HG03439 (cell line): ENCODE measurements around the gene PLA2G15.
A peak's percentile ranks its signal among the peaks of the same experiment; 100 is the strongest.

Source experiments
- ATAC-seq: cut with Tn5 transposase; IDR thresholded peaks from one replicate; pipeline ENCODE4 v1.9.1; 2021; ENCODE audit warnings: mild to moderate bottlenecking, moderate library complexity; ENCODE audit not compliant: unreplicated experiment

PLA2G15 gene

DNA sequence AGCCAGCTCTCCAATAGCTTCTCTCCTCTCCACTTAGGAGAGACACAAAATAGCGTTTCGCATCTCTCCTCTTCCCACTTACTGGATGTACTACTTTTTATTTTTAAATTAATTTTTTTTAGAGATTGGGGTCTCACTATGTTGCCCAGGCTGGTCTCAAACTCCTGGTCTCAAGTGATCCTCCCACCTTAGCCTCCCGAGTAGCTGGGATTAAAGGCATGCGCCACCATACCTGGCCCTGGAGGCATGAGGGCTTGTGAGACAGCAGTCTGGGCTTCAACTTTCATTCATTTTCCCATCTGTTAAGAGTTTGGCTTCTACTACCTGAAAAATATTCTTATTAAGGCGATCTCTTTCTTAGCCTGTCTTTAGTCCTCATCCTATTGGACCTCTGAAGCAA is 47.3 kb downstream of the PLA2G15 start:
- no peak for ATAC-seq

DNA sequence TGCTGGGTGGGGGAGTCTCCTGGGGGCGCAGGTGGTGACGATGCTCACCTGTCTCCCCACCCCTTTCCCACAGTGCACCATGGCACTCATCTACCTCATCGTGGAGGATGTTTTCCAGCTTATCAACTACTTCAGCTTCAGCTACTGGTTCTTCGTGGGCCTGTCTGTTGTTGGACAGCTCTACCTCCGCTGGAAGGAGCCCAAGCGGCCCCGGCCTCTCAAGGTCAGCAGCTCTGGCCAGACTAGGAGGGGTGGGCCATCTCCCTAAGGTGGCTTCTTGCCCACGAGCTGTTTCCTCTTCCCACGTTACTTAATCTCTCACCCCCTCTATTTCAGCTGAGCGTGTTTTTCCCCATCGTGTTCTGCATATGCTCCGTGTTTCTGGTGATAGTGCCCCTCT is 51.1 kb downstream of the PLA2G15 start:
- ATAC-seq, result no peak

DNA sequence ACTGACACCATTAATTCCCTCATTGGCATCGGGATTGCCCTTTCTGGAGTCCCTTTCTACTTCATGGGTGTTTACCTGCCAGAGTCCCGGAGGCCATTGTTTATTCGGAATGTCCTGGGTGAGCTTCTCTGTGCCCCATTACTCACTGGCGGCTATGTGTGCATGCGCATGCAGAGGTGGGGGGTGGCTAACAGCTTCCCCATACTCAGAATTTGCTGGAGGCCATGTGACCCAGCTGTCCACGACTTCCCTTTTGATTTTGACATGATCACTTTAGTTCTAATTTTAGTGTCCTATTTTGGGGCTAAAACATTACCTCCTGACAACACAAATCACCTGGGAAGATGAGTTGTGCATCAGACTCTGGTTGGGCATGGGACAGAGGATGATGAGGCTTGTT is 51.5 kb downstream of the PLA2G15 start:
- no peak for ATAC-seq

DNA sequence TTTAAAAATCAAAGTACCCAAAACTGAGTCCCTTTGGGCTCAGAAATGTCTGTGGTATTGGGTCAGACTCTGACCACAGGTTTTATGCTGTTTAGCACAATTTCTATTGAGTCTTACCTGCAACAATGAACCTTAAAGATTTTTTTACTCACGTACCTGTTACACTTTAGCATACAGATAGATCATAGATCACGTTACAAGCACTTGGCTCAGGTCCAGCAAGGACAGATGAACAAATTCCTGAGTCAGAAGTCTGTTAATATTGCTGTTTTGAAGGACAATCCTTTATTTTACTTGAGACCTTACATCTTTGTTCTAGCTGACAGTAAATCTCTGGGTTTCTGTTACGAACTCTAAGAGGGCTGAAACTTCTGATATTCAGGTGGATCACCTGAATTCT is 52.7 kb downstream of the PLA2G15 start:
- no peak for ATAC-seq

DNA sequence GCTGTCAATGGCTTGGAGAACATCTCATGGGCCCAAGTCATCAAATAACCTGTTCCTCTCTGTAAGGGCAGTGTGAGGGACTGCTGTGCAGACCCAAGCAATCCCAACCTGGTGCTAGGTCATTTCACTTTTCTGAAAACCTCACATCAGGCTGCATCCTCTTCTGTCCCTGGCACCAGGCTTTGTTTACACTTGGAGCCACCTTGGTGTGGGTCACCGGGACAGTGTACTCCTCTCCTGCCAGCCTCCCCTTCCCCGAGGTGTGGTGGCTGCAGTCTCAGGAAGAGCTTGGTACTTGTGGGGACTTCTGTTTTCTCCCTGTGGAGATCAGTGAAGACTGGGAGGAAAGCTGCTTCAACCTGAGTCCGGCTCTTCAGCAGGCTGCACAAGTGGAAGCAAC is 53.1 kb downstream of the PLA2G15 start:
- no peak for ATAC-seq

DNA sequence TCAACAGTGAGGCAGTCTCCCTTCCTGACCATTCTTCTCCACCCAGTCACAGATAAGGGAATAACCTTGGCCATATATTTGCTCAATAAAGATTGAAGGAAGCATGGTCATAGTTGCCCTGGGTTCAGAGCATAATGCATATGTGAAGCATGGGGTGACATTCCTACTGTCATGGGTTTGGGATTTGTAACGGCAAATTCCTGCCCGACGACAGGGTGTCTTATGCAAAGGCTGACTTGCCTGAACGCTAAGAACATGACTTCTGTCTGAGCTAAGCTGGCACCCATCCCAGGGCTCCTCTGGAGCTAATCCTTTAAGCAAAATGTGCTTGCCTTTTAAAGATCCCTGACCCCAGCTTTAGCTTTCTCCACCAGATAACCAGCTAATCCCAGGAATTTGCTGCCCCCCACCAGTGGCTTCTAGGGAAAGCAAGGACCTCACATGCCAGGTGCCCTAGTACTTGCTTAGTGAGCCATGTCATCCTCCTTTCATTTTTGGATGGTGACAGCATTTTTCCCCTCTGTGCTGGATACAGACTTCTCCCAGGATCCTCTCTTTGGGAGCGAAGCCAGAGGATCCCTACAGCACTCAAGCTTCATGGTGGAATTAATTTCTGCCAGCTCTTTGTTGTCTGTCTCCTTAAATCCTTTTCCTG is 53.9 kb downstream of the PLA2G15 start:
- ATAC-seq, result no peak

DNA sequence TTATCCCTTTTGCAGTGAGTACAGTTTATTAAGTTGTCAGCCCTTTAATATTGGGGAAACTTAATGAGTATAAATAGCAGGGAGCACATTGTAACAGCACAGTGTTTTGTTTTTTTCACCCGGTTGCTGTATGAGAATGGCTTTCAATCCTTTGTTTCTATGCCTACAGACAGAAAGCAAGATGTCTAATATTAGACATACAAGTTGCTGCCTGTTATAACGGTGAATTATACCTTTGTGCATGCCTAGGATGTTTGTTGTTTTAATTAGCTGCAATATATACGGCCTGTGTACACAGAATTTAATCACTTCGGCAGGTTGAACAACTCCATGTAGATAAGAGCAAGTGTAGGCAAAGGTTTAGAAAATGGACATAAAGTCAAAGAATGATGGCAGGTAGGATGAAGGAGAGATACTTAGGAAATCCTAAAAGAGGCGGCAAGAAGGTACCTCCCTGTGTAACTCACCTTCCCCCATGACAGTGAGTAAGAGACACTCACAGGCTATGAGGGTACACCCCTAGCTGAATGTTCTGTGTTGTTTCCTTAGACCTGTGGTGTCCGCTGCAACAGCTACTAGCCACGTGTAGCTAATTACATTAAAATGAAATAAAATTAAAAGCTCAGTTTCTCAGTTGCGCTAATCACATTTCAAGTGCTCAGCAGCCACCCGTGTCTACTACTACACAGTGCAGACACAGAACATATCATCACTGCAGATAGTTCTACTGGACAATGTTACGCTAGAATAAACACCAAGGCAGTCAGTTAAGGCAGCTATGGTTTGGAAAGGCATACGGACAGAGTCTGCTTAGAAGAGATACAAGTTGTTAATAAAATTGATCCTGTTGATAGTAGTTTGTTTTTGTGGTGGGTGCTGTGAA is 54.6 kb downstream of the PLA2G15 start:
- no peak for ATAC-seq

DNA sequence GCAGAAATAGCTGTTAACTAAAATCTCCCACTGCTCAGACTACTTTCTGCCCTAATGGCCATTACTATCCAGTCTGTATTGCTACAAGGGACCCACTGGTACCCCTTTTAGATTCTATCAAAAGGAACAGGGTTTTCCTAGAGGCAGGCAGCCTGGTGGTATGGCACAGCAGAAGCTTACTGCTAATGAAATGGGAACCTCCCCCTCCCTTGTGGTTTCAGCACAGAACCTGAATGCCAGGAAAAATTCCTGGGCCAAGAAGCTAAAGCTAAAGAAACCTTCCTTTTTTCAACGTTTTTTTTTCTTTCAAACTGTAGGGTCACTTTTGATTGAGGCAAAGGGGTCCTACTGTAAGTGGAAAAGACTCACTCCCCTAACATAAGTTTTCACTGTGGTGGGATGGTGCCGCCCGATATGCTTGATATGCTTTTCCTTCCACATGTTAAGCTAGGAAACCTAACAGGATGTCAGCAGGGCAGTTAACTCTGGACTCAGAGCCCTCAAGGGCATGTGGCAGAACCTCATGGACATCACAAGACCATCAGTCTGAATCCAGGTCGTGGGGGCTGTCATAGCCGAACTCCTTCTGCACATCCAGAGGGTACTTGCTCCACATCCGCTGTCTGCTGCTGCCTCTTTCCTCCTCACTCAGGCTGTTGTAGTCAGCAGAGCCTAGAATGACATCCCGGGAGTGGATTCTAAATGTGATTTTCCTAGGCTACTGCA is 55.7 kb downstream of the PLA2G15 start:
- no peak for ATAC-seq

DNA sequence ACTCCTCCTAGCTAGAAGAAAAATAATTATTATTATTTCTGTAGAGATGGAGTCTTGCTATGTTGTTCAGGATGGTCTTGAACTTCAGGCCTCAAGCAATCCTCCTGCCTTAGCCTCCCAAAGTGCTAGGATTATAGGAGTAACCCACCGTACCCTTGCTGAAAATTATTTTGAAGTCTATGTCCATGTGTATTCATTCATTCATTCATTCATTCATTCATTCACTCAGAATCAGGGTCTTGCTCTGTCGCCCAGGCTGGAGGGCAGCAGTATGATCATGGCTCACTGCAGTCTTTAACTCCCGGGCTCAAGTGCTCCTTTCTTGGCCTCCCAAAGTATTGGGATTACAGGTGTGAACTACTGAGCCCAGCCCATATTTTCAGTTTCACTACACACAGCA is 61.5 kb downstream of the PLA2G15 start:
- no peak for ATAC-seq

DNA sequence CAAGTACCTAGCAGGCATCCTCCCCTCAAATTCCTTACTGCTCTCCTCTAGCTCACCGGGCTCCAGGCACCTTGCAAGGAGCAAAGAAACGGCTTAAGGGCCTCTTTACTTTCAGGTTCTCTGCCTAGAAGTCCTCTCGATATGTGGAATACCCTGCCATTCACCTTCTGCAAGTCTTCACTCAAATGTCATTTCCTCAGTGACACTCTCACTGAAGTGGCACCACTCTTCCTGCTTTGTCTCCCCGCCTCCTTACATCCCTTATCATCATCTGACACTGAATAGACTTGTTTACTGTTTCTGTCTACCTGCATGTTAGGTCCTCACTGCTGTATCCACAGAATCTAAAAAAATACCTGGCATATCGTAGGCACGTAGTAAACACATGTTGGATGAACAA is 64.6 kb downstream of the PLA2G15 start:
- ATAC-seq, result no peak

DNA sequence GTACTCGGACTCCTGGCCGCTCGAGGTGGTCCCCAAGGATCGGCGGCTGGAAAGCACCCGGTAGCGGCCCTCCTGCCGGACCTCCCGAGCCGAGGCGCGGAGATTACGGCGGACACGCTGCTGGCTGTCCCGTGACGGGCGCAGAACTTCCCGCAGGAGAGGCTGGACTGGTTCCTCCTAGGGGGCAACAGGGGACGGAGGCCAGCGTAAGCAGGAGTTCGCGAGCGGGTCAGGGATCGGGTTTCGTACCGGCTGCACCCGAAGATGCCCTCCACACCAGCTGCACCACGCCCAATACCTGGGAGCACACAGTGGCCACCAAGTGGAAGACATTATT is 65.2 kb downstream of the PLA2G15 start:
- peak; percentile 33 for ATAC-seq
